ENCODE measurements around the gene IMPA2. TPM values are rescaled to one million over a fixed set of nuclear protein-coding genes. Genes with fewer than 3 reads are reported as not detected.

IMPA2 gene
- total and polyA plus RNA-seq, 10 of the 15 experiments (the other 5 are each of a cell fraction or from before 2014, with no cell fraction given) = 0.24 to 21.0 (median 11.4) TPM

GRCh38 chr18:12027046-12027445 lies 45.7 kb downstream of the IMPA2 start:
- H3K36me3 ChIP-seq (ENCODE audit: control insufficient read depth in 2 of 2, insufficient read depth in 2 of 2, low read length in 1 of 2) = no peaks in the 10 kb centered on the region
- no peak overlapping the region for H3K9ac ChIP-seq (ENCODE audit: control insufficient read depth, insufficient read depth, low read length)
- ChIA-PET RAD21 (ENCODE audit: unreplicated experiment) (no interaction called here), POLR2A (no interaction called here), SMC1A (ENCODE audit: uncharacterized antibody, unreplicated experiment) (no interaction called here), CTCF (interaction anchor here (0.9 kb wide), 1 partner anchor 294 kb away, joined by 6 read pairs; no protein-coding TSS in a partner anchor)
- no peaks in the 10 kb centered on the region for H4K20me1 ChIP-seq (ENCODE audit: control insufficient read depth, insufficient read depth)
- DNase-seq (ENCODE audit: low read depth, low spot score) = no peak
- H3K79me2 ChIP-seq (ENCODE audit: control insufficient read depth, insufficient read depth, low read length) = no peaks in the 10 kb centered on the region
- no peak for ATAC-seq
- H3K4me1 ChIP-seq (ENCODE audit: control insufficient read depth, insufficient read depth, low read length) = no peaks in the 10 kb centered on the region
- no peak overlapping the region for H2AFZ ChIP-seq (ENCODE audit: control insufficient read depth, low read depth, low read length)
- no peak overlapping the region for H3K27ac ChIP-seq (ENCODE audit: control insufficient read depth, insufficient read depth)
- H3K9me3 ChIP-seq (replicated peaks; ENCODE audit: control insufficient read depth, insufficient read depth, low read length) = no peaks in the 10 kb centered on the region
- H3K4me2 ChIP-seq (ENCODE audit: control insufficient read depth, insufficient read depth) = no peak overlapping the region
- WGBS (ENCODE audit: insufficient coverage, insufficient replicate concordance, low lambda C conversion rate, missing lambda C conversion rate) = 93% methylated on average over 7 of the region's 9 CpGs
- no peak overlapping the region for H3K4me3 ChIP-seq
- no peaks in the 10 kb centered on the region for H3K27me3 ChIP-seq (replicated peaks in 1 of 2; ENCODE audit: control insufficient read depth in 2 of 2, insufficient read depth in 2 of 2, low read length in 1 of 2)
- no TSS peak for BruUV-seq (replicated peaks)
- no peak for FAIRE-seq
- in situ Hi-C loops (cut with MboI) (no loop called here), intact Hi-C loops (cut with micrococcal nuclease; ENCODE audit: unreplicated experiment) (no loop called here)
- TF ChIP-seq NFYA (IDR thresholded peaks at IDR 0.05; ENCODE audit: borderline replicate concordance, low read depth, low read length) (no peak), CREM (IDR thresholded peaks at IDR 0.05; ENCODE audit: low read depth) (no peak), CTCF (IDR thresholded peaks at IDR 0.05 in 2 of 3, conservative IDR thresholded peaks at IDR 0.05 in 1 of 3; ENCODE audit: control insufficient read depth in 2 of 3, extremely low read depth in 1 of 3, insufficient read depth in 1 of 3, low read depth in 3 of 3, low read length in 3 of 3) (no peak), SMC3 (IDR thresholded peaks at IDR 0.05; ENCODE audit: borderline replicate concordance, low read length) (no peak), MYB (IDR thresholded peaks at IDR 0.05; ENCODE audit: borderline replicate concordance, low read depth, low read length) (no peak), RUNX3 (IDR thresholded peaks at IDR 0.05; ENCODE audit: low read length) (no peak), STAT1 (conservative IDR thresholded peaks at IDR 0.05) (no peak), CBX3 (IDR thresholded peaks at IDR 0.05; ENCODE audit: borderline replicate concordance, low read depth) (no peak), POU2F2 (IDR thresholded peaks at IDR 0.05; ENCODE audit: borderline replicate concordance, low read depth, low read length) (no peak), SUPT20H (IDR thresholded peaks at IDR 0.05; ENCODE audit: borderline replicate concordance, control insufficient read depth, low read depth, low read length) (no peak), ZNF24 (IDR thresholded peaks at IDR 0.05) (no peak), NR2F1 (conservative IDR thresholded peaks at IDR 0.05) (no peak)

Data from GM12878 (cell line).